Karpas-422 (cell line): ENCODE data around the gene PLD3. TPM values are rescaled to one million over a fixed set of nuclear protein-coding genes. Genes with fewer than 3 reads are reported as not detected.

Experiments
- DNase-seq: peaks from one replicate; pipeline ENCODE4 v3.0.0-alpha.2; 2015
- H2AFZ ChIP-seq: fragments of 200-600 bp; sonication (generic); 2 replicates; pipeline ENCODE4 v1.6.1; 2014; ENCODE audit warnings: antibody characterized with exemption, low read length, mixed read lengths
- H3K27ac ChIP-seq: fragments of 200-600 bp; sonication (generic); 2 replicates; pipeline ENCODE4 v1.5.1; 2014; ENCODE audit warnings: mild to moderate bottlenecking, low read length, moderate library complexity
- H3K27me3 ChIP-seq: fragments of 200-600 bp; sonication (generic); 2 replicates; pipeline ENCODE4 v1.6.1; 2014; ENCODE audit warnings: low read length, mixed read lengths
- H3K36me3 ChIP-seq: fragments of 200-600 bp; sonication (generic); 2 replicates; pipeline ENCODE4 v1.6.1; 2014; ENCODE audit warnings: low read length, mixed read lengths; ENCODE audit not compliant: insufficient read depth
- H3K4me1 ChIP-seq: fragments of 200-600 bp; sonication (generic); 2 replicates; pipeline ENCODE4 v1.6.1; 2014; ENCODE audit warnings: mild to moderate bottlenecking, low read length, mixed read lengths
- H3K4me2 ChIP-seq: fragments of 200-600 bp; sonication (generic); 2 replicates; pipeline ENCODE4 v1.6.1; 2014; ENCODE audit warnings: low read length, low read depth, mild to moderate bottlenecking; ENCODE audit not compliant: poor library complexity, severe bottlenecking
- H3K4me3 ChIP-seq: fragments of 200-600 bp; sonication (generic); 2 replicates; pipeline ENCODE4 v1.5.1; 2014; ENCODE audit warnings: mild to moderate bottlenecking, antibody characterized with exemption, low read length, mixed read lengths
- H3K79me2 ChIP-seq: fragments of 200-600 bp; sonication (generic); 2 replicates; pipeline ENCODE4 v1.6.1; 2014; ENCODE audit warnings: mild to moderate bottlenecking, low read length, mixed read lengths
- H3K9ac ChIP-seq: fragments of 200-600 bp; sonication (generic); 2 replicates; pipeline ENCODE4 v1.6.0; 2014; ENCODE audit warnings: low read length
- H3K9me2 ChIP-seq: fragments of 200-600 bp; sonication (generic), shearing (Covaris generic); replicated peaks from 2 replicates; pipeline ENCODE4 v1.6.0; 2014; ENCODE audit warnings: mild to moderate bottlenecking, low read length, moderate library complexity; ENCODE audit not compliant: insufficient read depth
- H3K9me3 ChIP-seq: fragments of 300-700, 200-600 bp; sonication (generic); 2 replicates; pipeline ENCODE4 v1.6.1; 2014; ENCODE audit warnings: low read length, mixed read lengths
- H4K20me1 ChIP-seq: fragments of 200-600 bp; sonication (generic); 2 replicates; pipeline ENCODE4 v1.6.1; 2014; ENCODE audit warnings: mild to moderate bottlenecking, antibody characterized with exemption, low read length, low read depth; ENCODE audit not compliant: insufficient read depth
- total RNA-seq: library from RNA; depleted of rRNA; stranded (reverse); fragments of >200 nt; shearing (Covaris generic); gene quantifications from 2 replicates; pipeline ENCODE4 v1.2.3, GENCODE V29; 2014; ENCODE audit warnings: low replicate concordance; rRNA removed

PLD3 gene, protein sequence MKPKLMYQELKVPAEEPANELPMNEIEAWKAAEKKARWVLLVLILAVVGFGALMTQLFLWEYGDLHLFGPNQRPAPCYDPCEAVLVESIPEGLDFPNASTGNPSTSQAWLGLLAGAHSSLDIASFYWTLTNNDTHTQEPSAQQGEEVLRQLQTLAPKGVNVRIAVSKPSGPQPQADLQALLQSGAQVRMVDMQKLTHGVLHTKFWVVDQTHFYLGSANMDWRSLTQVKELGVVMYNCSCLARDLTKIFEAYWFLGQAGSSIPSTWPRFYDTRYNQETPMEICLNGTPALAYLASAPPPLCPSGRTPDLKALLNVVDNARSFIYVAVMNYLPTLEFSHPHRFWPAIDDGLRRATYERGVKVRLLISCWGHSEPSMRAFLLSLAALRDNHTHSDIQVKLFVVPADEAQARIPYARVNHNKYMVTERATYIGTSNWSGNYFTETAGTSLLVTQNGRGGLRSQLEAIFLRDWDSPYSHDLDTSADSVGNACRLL
- 83.2 and 90.2 TPM in 2 replicates for total RNA-seq

DNA sequence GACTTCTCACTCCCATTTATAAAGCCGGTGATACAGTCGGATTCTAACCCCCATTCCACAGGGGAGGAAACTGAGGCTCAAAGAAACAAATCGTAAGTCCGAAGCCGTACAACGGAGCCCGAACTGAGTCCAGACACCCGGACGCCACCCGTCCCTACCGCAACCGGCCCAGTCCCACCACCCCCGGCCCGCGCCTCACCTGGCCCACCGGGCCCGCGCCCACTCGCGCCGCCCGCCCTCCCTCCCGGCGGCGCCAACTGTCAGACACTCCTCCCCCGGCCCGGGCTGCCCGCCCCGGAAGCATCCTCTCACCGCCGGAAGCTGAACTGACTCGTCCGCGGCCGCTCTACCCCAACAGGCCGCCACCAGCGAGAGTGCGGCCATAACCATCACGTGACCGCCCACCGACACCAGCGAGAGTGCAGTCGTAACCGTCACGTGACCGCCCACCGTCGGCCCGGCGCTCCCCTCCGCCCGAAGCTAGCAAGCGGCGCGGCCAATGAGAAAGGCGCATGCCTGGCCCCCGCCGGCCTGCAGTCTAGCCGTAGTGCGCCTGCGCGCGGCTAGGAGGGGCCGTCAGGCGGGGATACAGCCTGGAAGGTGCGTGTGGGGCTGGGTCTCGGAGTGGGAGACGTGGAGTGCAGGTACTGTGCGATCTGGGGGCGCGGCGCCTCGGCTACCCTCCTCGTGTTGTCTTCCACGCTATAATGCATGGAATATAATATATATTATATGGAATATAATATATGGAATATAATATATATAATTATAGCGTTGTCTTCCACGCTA is at the start of gene PLD3, which contains the start of gene C19orf47:
Gene PLD3, plus strand, starts transcription at position 571 of the 789 bp plus-strand sequence. CDS start 17,789 bp downstream, outside the sequence.
Gene C19orf47, minus strand, starts transcription at position 273 of the 789 bp plus-strand sequence. CDS start 6,540 bp downstream, outside the sequence.
- H3K79me2 ChIP-seq: peaks cover 36% of the 10 kb centered on the region
- H3K4me3 ChIP-seq: peak within 1 kb of the TSS; percentile 79
- peak within 1 kb of the TSS; percentile 47 for H2AFZ ChIP-seq

DNA sequence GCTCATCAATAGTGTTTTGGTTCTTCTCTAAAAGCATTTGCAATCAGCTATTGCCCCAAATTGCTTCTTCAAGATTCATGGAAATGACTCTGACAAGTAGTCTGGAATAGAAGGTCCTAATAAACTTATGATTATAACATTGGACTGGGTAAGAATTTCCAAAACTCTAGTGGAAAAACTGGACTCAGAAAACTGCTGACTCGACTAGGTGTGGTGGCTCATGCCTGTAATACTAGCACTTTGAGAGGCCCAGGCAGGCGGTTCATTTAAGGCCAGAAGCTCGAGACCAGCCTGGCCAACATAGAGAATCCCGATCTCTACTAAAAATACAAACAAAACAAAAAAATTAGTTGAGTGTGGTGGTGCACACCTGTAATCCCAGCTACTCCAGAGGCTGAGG is 47.8 kb upstream of the PLD3 start:
- no peak overlapping the region for H3K4me3 ChIP-seq
- H3K36me3 ChIP-seq: no peaks in the 10 kb centered on the region
- no peaks in the 10 kb centered on the region for H3K9me3 ChIP-seq
- H3K9me2 ChIP-seq: no peaks in the 10 kb centered on the region
- H2AFZ ChIP-seq: no peak overlapping the region
- no peak for DNase-seq
- H3K79me2 ChIP-seq: no peaks in the 10 kb centered on the region
- H3K27me3 ChIP-seq: no peaks in the 10 kb centered on the region
- no peaks in the 10 kb centered on the region for H4K20me1 ChIP-seq
- peaks cover 14% of the 10 kb centered on the region for H3K4me1 ChIP-seq
- no peak overlapping the region for H3K4me2 ChIP-seq
- H3K9ac ChIP-seq: no peak overlapping the region
- no peak overlapping the region for H3K27ac ChIP-seq

More for the DNA sequence above, at the start of gene PLD3, which contains the start of gene C19orf47:
- H3K4me2 ChIP-seq: peak within 1 kb of the TSS; percentile 92
- peak; percentile 99 for DNase-seq
- no peaks in the 10 kb centered on the region for H3K27me3 ChIP-seq
- no peaks in the 10 kb centered on the region for H4K20me1 ChIP-seq
- H3K9ac ChIP-seq: peak within 1 kb of the TSS; percentile 77
- H3K9me2 ChIP-seq: no peaks in the 10 kb centered on the region
- peaks cover 16% of the 10 kb centered on the region for H3K4me1 ChIP-seq
- H3K9me3 ChIP-seq: no peaks in the 10 kb centered on the region
- no peaks in the 10 kb centered on the region; the same call in 1 of the 2 replicates for H3K36me3 ChIP-seq
- peak within 1 kb of the TSS; percentile 75 for H3K27ac ChIP-seq

DNA sequence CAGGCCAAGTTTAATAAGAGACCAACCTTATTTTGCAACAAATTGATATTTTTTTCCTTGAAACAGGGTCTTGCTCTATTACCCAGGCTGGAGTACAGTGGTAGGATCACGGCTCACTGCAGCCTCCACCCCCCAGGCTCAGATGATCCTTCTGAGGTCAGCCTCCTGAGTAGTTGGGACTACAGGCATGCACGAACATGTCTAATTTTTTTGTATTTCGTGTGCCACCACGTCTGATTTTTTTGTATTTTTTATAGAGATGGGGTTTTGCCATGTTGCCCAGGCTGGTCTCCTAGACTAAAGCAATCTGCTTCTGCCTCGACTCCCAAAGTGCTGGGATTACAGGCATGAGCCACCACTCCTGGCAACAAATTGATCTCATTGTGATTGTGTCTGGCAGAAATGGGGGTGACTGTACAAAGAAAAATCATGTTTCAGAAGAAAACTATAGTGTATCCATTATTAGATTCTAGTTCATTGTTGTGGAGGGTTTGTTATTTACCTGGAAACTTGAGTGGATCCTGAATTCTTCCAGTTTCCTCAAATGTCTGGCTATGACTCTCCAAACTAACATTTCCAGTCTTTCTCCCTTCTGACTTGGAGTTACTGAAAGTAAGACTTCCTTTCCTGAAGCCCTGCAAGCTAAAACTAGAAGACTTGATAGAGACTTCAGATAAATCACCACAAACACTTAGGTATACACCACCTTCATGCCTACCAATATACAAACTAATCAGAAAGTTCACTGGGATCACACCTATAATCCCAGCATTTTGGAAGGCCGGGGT is 46.1 kb upstream of the PLD3 start:
- Histone ChIP-seq H3K79me2 (no peaks in the 10 kb centered on the region), H3K4me1 (peaks cover 14% of the 10 kb centered on the region), H3K9ac (no peak overlapping the region), H2AFZ (no peak overlapping the region), H4K20me1 (no peaks in the 10 kb centered on the region), H3K4me2 (no peak overlapping the region), H3K27ac (no peak overlapping the region), H3K4me3 (no peak overlapping the region), H3K36me3 (no peaks in the 10 kb centered on the region), H3K9me3 (no peaks in the 10 kb centered on the region), H3K9me2 (no peaks in the 10 kb centered on the region), H3K27me3 (no peaks in the 10 kb centered on the region)
- DNase-seq: no peak

DNA sequence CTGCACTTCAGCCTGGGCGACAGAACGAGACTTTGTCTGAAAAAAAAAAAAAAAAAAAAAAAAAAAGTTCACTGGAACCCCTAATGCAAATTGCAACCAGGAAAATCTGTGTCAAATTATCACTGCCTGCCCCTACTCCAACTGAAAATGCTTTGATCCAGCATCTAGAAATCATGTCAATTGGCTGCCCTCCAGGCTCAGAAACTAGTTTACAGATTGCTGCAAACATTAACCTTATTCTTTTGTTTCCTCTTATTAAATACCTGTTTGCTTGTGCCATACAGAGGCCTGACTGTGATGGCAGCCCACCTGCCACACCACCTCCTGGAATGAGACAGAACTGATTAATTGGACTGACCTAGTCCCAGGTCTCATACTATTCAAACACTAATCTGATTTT is 44.7 kb upstream of the PLD3 start:
- H2AFZ ChIP-seq: no peak overlapping the region
- H3K9me2 ChIP-seq: no peaks in the 10 kb centered on the region
- H3K9ac ChIP-seq: no peak overlapping the region
- H3K27me3 ChIP-seq: no peaks in the 10 kb centered on the region
- H3K36me3 ChIP-seq: no peaks in the 10 kb centered on the region
- no peak overlapping the region for H3K27ac ChIP-seq
- H3K4me2 ChIP-seq: no peak overlapping the region
- peaks cover 8% of the 10 kb centered on the region for H3K4me1 ChIP-seq
- H3K9me3 ChIP-seq: no peaks in the 10 kb centered on the region
- no peaks in the 10 kb centered on the region for H4K20me1 ChIP-seq
- H3K4me3 ChIP-seq: no peak overlapping the region
- no peaks in the 10 kb centered on the region for H3K79me2 ChIP-seq
- no peak for DNase-seq

DNA sequence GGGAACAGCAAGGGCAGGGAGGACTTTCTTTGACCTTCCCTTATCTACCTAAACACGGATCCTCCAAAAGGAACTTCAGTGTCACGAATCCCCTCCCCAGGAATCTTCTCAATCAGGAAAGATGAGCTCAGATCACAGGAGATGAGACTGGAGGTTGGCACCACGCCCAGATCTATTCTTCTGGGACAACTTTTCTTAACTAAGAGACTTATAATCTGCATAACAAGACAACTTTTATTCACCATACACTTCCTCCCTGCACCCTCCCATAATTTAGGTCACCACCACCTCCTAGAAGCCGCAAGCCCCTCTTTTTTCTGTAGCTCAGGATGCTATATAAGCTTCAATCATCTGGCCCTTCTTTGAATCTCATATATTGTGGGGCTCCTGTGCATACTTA is 44.2 kb upstream of the PLD3 start:
- H3K4me2 ChIP-seq: no peak overlapping the region
- no peak overlapping the region for H2AFZ ChIP-seq
- H3K4me3 ChIP-seq: no peak overlapping the region
- H3K27me3 ChIP-seq: no peaks in the 10 kb centered on the region
- no peak for DNase-seq
- H3K27ac ChIP-seq: no peak overlapping the region
- no peaks in the 10 kb centered on the region for H4K20me1 ChIP-seq
- H3K9me3 ChIP-seq: no peaks in the 10 kb centered on the region
- no peaks in the 10 kb centered on the region for H3K36me3 ChIP-seq
- peaks cover 7% of the 10 kb centered on the region; the same call in 1 of the 2 replicates for H3K4me1 ChIP-seq
- no peak overlapping the region for H3K9ac ChIP-seq
- no peaks in the 10 kb centered on the region for H3K9me2 ChIP-seq
- H3K79me2 ChIP-seq: no peaks in the 10 kb centered on the region

DNA sequence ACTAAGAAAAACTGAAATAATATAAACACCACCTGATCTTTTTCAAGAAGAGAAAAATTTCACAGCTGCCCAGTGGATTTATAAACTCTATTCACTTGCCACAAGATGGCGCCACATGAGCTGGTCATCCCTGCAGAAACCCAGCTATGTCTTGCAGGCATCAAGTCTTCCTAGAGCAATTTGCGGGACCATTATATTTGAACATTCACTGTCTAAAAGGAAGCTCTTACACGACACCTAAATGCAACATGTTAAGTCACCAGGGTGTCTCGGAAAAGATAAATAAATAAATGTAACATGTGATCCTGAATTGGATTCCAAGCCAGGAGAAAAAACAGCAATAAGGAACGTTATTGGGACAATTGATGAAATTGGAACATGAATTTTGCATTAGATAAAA is 43.1 kb upstream of the PLD3 start:
- H3K4me1 ChIP-seq: peaks cover 7% of the 10 kb centered on the region; the same call in 1 of the 2 replicates
- no peak overlapping the region for H3K27ac ChIP-seq
- no peaks in the 10 kb centered on the region for H4K20me1 ChIP-seq
- no peaks in the 10 kb centered on the region for H3K9me3 ChIP-seq
- no peak overlapping the region for H3K4me2 ChIP-seq
- H3K4me3 ChIP-seq: no peak overlapping the region
- H3K9ac ChIP-seq: no peak overlapping the region
- H2AFZ ChIP-seq: no peak overlapping the region
- H3K9me2 ChIP-seq: no peaks in the 10 kb centered on the region
- peak; percentile 92 for DNase-seq
- H3K36me3 ChIP-seq: no peaks in the 10 kb centered on the region
- H3K79me2 ChIP-seq: no peaks in the 10 kb centered on the region
- no peaks in the 10 kb centered on the region for H3K27me3 ChIP-seq

DNA sequence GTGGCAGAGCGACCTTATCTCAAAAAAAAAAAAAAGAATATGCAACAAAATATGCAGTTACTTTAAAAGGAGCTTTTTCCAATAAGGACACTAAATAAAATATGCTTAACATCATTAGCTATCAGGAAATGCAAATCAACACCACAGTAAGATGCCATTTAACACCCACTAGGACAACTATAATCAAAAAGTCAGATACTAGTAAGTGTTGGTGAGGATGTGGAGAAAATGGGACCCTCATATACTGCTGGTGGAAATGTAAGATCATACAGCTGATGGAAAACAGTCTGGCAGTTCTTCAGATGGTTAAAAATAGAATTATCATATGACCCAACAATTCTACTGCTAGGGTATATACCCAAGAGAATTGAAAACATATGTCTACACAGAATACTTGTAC is 38.8 kb upstream of the PLD3 start:
- Histone ChIP-seq H3K4me2 (no peak overlapping the region), H3K9me3 (no peaks in the 10 kb centered on the region), H3K9ac (no peak overlapping the region), H3K9me2 (no peaks in the 10 kb centered on the region), H4K20me1 (no peaks in the 10 kb centered on the region), H3K4me1 (peaks cover 11% of the 10 kb centered on the region), H2AFZ (no peak overlapping the region), H3K4me3 (no peak overlapping the region), H3K27me3 (no peaks in the 10 kb centered on the region), H3K27ac (no peak overlapping the region), H3K79me2 (no peaks in the 10 kb centered on the region), H3K36me3 (no peaks in the 10 kb centered on the region)
- DNase-seq: no peak
